Hepatocyte (in vitro differentiated cells): ENCODE data around the gene HSDL1. TPM values are rescaled to one million over a fixed set of nuclear protein-coding genes. Genes with fewer than 3 reads are reported as not detected.

Experiments
- DNase-seq: peaks from one replicate; pipeline ENCODE4 v3.0.0-alpha.2; 2016; ENCODE audit warnings: low spot score
- H2AFZ ChIP-seq: fragments of 200-600 bp; sonication (generic); 2 replicates; pipeline ENCODE4 v1.6.0; 2016; ENCODE audit warnings: antibody characterized with exemption, mild to moderate bottlenecking
- H3K27ac ChIP-seq: fragments of 200-600 bp; sonication (generic); 2 replicates; pipeline ENCODE4 v1.5.1; 2016; ENCODE audit warnings: mild to moderate bottlenecking
- H3K27me3 ChIP-seq: fragments of 200-600 bp; sonication (generic); 2 replicates; pipeline ENCODE4 v1.6.1; 2016
- H3K36me3 ChIP-seq: fragments of 200-600 bp; sonication (generic); replicated peaks from 2 replicates; pipeline ENCODE4 v1.5.1; 2016; ENCODE audit warnings: low read depth; ENCODE audit not compliant: insufficient read depth
- H3K4me1 ChIP-seq: fragments of 200-600 bp; sonication (generic); 2 replicates; pipeline ENCODE4 v1.5.1; 2016; ENCODE audit warnings: mild to moderate bottlenecking, moderate library complexity; ENCODE audit not compliant: insufficient read depth
- H3K4me2 ChIP-seq: fragments of 200-600 bp; sonication (generic); 2 replicates; pipeline ENCODE4 v1.6.0; 2016
- H3K4me3 ChIP-seq: fragments of 200-600 bp; sonication (generic); 2 replicates; pipeline ENCODE4 v1.5.1; 2016; ENCODE audit warnings: mild to moderate bottlenecking
- H3K79me2 ChIP-seq: fragments of 200-600 bp; sonication (generic); 2 replicates; pipeline ENCODE4 v1.6.0; 2017; ENCODE audit warnings: mild to moderate bottlenecking
- H3K9me2 ChIP-seq: fragments of 200-600 bp; sonication (generic); replicated peaks from 2 replicates; pipeline ENCODE4 v1.6.0; 2017; ENCODE audit warnings: mild to moderate bottlenecking; ENCODE audit not compliant: insufficient read depth
- H3K9me3 ChIP-seq: fragments of 200-600 bp; sonication (generic); 2 replicates; pipeline ENCODE4 v1.5.1; 2016; ENCODE audit warnings: low read depth, mild to moderate bottlenecking
- H4K20me1 ChIP-seq: fragments of 200-600 bp; sonication (generic); 2 replicates; pipeline ENCODE4 v1.6.0; 2016; ENCODE audit warnings: mild to moderate bottlenecking; ENCODE audit not compliant: insufficient read depth, poor library complexity, severe bottlenecking
- CTCF ChIP-seq: fragments of 200-600 bp; sonication (generic); IDR thresholded peaks from 2 replicates; pipeline ENCODE4 v1.5.1; 2016; ENCODE audit warnings: antibody characterized with exemption, mild to moderate bottlenecking; ENCODE audit not compliant: poor library complexity
- EZH2 ChIP-seq: fragments of 200-600 bp; sonication (generic); IDR thresholded peaks from 2 replicates; pipeline ENCODE4 v1.6.1; 2016; ENCODE audit warnings: antibody characterized with exemption, mild to moderate bottlenecking, borderline replicate concordance
- EZH2phosphoT487 ChIP-seq: fragments of 200-600 bp; sonication (generic); IDR thresholded peaks from one replicate; pipeline ENCODE4 v1.6.1; 2018; ENCODE audit warnings: antibody characterized with exemption, mild to moderate bottlenecking, low read depth, moderate library complexity; ENCODE audit not compliant: unreplicated experiment, severe bottlenecking
- WGBS: methylation state at CpG from one replicate; pipeline ENCODE4 v1.1.6; 2016; ENCODE audit warnings: low lambda C conversion rate; ENCODE audit errors: missing lambda C conversion rate; 5-methylcytosine and 5-hydroxymethylcytosine counted together
- polyA plus RNA-seq: library from polyadenylated mRNA; unstranded; fragments of >200 nt; fragmentation: Nextera tagmentation; extraction: Ambion mirVana; gene quantifications from 2 replicates; pipeline ENCODE4 v1.2.1, GENCODE V29; 2016
- total RNA-seq: library from RNA; depleted of rRNA; stranded (reverse); fragments of >200 nt; gene quantifications from 2 replicates; pipeline ENCODE4 v1.2.3, GENCODE V29; 2014

HSDL1 gene
- total and polyA plus RNA-seq, 2 experiments from 2014 or later, result 14.3 to 24.9 TPM

DNA sequence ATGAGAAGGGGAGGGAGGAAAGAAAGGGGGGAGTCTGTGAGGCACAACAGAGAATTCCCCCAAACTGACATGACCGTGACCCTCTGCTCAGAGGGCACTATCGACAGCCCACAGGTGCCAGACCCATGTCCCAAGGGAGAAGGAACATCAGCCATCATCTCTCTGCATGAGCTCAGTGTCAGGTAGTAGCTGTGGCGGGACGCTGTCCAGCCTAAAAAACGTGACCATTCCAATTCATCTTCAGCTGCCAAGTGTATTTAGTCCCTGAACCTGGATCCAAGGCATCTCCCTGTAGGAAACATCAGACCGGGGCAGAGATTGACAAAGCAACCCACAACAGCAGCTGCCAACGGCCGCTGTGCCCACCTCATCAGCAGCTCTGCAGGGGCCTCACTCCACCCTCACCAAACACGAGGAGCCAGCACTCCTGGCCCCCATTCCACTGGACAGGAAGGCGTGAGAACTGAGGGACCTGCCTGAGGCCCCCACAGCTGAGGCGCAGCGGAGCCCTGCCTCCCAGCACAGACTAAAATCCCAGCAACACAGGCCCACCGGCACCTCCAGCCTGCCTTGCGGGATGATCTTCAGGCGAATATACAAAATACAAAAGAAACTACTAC, 33.3 kb upstream of the HSDL1 start:
- Histone ChIP-seq H3K79me2 (no peaks in the 10 kb centered on the region), H3K27me3 (no peaks in the 10 kb centered on the region), H3K4me2 (no peak overlapping the region), H3K4me3 (no peak overlapping the region), H3K27ac (no peak overlapping the region), H3K9me3 (no peaks in the 10 kb centered on the region), H3K4me1 (peaks cover 15% of the 10 kb centered on the region), H3K36me3 (no peaks in the 10 kb centered on the region), H4K20me1 (no peaks in the 10 kb centered on the region), H3K9me2 (no peaks in the 10 kb centered on the region), H2AFZ (no peak overlapping the region)
- no peak for DNase-seq
- 91% methylated on average over 15 of the region's 15 CpGs for WGBS
- TF ChIP-seq CTCF, result no peak
- no peak for TF ChIP-seq EZH2
- TF ChIP-seq EZH2phosphoT487, result no peak

DNA sequence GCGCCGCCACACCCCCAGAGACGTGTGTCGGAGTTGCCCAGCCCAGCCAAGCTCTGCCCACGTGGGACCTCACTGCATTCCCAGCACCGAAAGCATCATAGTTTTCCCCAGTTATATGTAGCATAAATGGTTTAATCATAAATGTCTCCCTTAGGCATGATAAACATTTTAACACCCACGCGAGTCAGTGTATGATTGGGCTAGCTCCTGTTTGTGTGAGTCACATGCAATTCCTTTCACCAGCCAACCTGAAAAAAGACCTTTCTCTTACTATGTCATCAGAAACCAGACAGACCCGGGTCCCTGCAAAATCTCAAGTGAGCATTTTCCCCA, 32.7 kb upstream of the HSDL1 start:
- 77% methylated on average over 9 of the region's 9 CpGs for whole genome bisulfite sequencing
- no peak overlapping the region for H3K4me2 ChIP-seq
- H3K9me2 ChIP-seq, result no peaks in the 10 kb centered on the region
- no peaks in the 10 kb centered on the region for H3K9me3 ChIP-seq
- H2AFZ ChIP-seq, result no peak overlapping the region
- H3K4me1 ChIP-seq, result peaks cover 15% of the 10 kb centered on the region
- H3K27ac ChIP-seq, result peak overlapping the region; percentile 76
- H3K79me2 ChIP-seq, result no peaks in the 10 kb centered on the region
- no peak overlapping the region for H3K4me3 ChIP-seq
- no peak for TF ChIP-seq CTCF
- TF ChIP-seq EZH2phosphoT487, result no peak
- no peak for TF ChIP-seq EZH2
- H4K20me1 ChIP-seq, result no peaks in the 10 kb centered on the region
- no peak for DNase-seq
- H3K36me3 ChIP-seq, result no peaks in the 10 kb centered on the region
- no peaks in the 10 kb centered on the region for H3K27me3 ChIP-seq

- peak overlapping the region; percentile 42 for H3K27ac ChIP-seq
- no peaks in the 10 kb centered on the region for H4K20me1 ChIP-seq
- TF ChIP-seq EZH2, result no peak
- no peak for TF ChIP-seq EZH2phosphoT487
- TF ChIP-seq CTCF, result no peak
- H3K4me3 ChIP-seq, result no peak overlapping the region
- peaks cover 15% of the 10 kb centered on the region for H3K4me1 ChIP-seq
- H3K9me3 ChIP-seq, result no peaks in the 10 kb centered on the region
- no peaks in the 10 kb centered on the region for H3K9me2 ChIP-seq
- no peak overlapping the region for H2AFZ ChIP-seq
- H3K4me2 ChIP-seq, result peak overlapping the region; percentile 12
- no peaks in the 10 kb centered on the region for H3K36me3 ChIP-seq
- H3K27me3 ChIP-seq, result no peaks in the 10 kb centered on the region
- peak; percentile 8 for DNase-seq
- 79% methylated on average over 18 of the region's 18 CpGs for WGBS
- H3K79me2 ChIP-seq, result no peaks in the 10 kb centered on the region
These were observed 31.4 kb upstream of the HSDL1 start for GRCh38 chr16:84176192-84177053.
